GM12878 (cell line): Measurements from ENCODE around the gene PACS1. TPM values are rescaled to one million over a fixed set of nuclear protein-coding genes. Genes with fewer than 3 reads are reported as not detected.

ENCODE experiments used
- ATAC-seq: fragments of 200-7000 bp; cut with Tn5 transposase; 3 replicates; pipeline ENCODE4 v1.9.1; 2020; ENCODE audit warnings: mild to moderate bottlenecking, moderate library complexity
- BruUV-seq: library from RNA; stranded (reverse); fragments of 400-500 nt; replicated peaks from 2 replicates; lab custom pipeline; 2021; lab: Mats Ljungman, UMichigan
- CTCF ChIA-PET: fragments of 300-600 bp; sonication (Branson Sonifier 250); formaldehyde crosslinking; extraction: SDS; loops from one replicate; lab custom pipeline; 2021; ENCODE audit warnings: inconsistent platforms; lab: Yijun Ruan, JAX
- POLR2A ChIA-PET: fragments of 350-600 bp; formaldehyde crosslinking; extraction: SDS; loops from one replicate; lab custom pipeline; 2021; ENCODE audit warnings: inconsistent platforms; lab: Charles Lee
- RAD21 ChIA-PET: fragments of 300-600 bp; sonication (Branson Sonifier 250); formaldehyde crosslinking; loops from one replicate; lab custom pipeline; 2023; ENCODE audit warnings: antibody characterized with exemption; ENCODE audit not compliant: unreplicated experiment; lab: Charles Lee
- SMC1A ChIA-PET: fragments of 300-600 bp; sonication (Branson Sonifier 250); formaldehyde crosslinking; loops from one replicate; lab custom pipeline; 2023; ENCODE audit not compliant: unreplicated experiment, uncharacterized antibody; lab: Charles Lee
- DNase-seq: peaks from one replicate; pipeline ENCODE4 v3.0.0-alpha.2; 2011; ENCODE audit warnings: low read depth, low spot score
- FAIRE-seq: peaks from 3 replicates; lab custom pipeline; 2011; peaks lifted over from hg19 to GRCh38; lab: Jason Lieb, UNC
- H2AFZ ChIP-seq: 2 replicates; pipeline ENCODE4 v1.6.0; 2011; ENCODE audit warnings: low read depth, low read length, control low read depth; ENCODE audit not compliant: control insufficient read depth
- H3K27ac ChIP-seq: 2 replicates; pipeline ENCODE4 v1.5.1; 2011; ENCODE audit warnings: control low read depth; ENCODE audit not compliant: control insufficient read depth, insufficient read depth
- H3K27me3 ChIP-seq, 2 experiments: replicated peaks in 1 of 2; 2 replicates each; pipeline versions ENCODE4 v1.6.0 to v1.6.1; 2011; ENCODE audit warnings: low read length in 1 of 2; ENCODE audit not compliant: control insufficient read depth in 2 of 2, insufficient read depth in 2 of 2
- H3K36me3 ChIP-seq, 2 experiments: 2 replicates each; pipeline ENCODE4 v1.5.1; 2011; ENCODE audit warnings: low read length in 1 of 2; ENCODE audit not compliant: control insufficient read depth in 2 of 2, insufficient read depth in 2 of 2
- H3K4me1 ChIP-seq: 2 replicates; pipeline ENCODE4 v1.6.1; 2011; ENCODE audit warnings: mild to moderate bottlenecking, low read length, moderate library complexity, mixed read lengths; ENCODE audit not compliant: control insufficient read depth, insufficient read depth
- H3K4me2 ChIP-seq: 2 replicates; pipeline ENCODE4 v1.6.0; 2011; ENCODE audit warnings: control low read depth; ENCODE audit not compliant: control insufficient read depth, insufficient read depth
- H3K4me3 ChIP-seq: fragments of 200-600 bp; sonication (generic); 2 replicates; pipeline ENCODE4 v1.5.1; 2016
- H3K79me2 ChIP-seq: 2 replicates; pipeline ENCODE4 v1.6.0; 2011; ENCODE audit warnings: low read length; ENCODE audit not compliant: control insufficient read depth, insufficient read depth
- H3K9ac ChIP-seq: 2 replicates; pipeline ENCODE4 v1.8.0; 2011; ENCODE audit warnings: low read length, control low read depth, mixed read lengths; ENCODE audit not compliant: control insufficient read depth, insufficient read depth
- H3K9me3 ChIP-seq: replicated peaks from 3 replicates; pipeline ENCODE4 v1.5.1; 2011; ENCODE audit warnings: mild to moderate bottlenecking, low read length; ENCODE audit not compliant: control insufficient read depth, insufficient read depth
- H4K20me1 ChIP-seq: 2 replicates; pipeline ENCODE4 v1.6.0; 2011; ENCODE audit not compliant: control insufficient read depth, insufficient read depth
- BCL3 ChIP-seq: IDR thresholded peaks from 2 replicates; pipeline ENCODE4 v1.6.1; 2011; ENCODE audit warnings: borderline replicate concordance, low read depth, mild to moderate bottlenecking, moderate library complexity, low read length; ENCODE audit not compliant: insufficient read depth, poor library complexity, severe bottlenecking
- FOXK2 ChIP-seq: fragments of 450-650 bp; IDR thresholded peaks from 2 replicates; pipeline ENCODE4 v1.6.1; 2017; ENCODE audit warnings: mild to moderate bottlenecking, moderate library complexity
- MYC ChIP-seq: IDR thresholded peaks from 2 replicates; pipeline ENCODE4 v1.6.1; 2011; ENCODE audit warnings: mild to moderate bottlenecking, low read length, moderate library complexity, inconsistent platforms; ENCODE audit not compliant: insufficient read depth, insufficient replicate concordance, insufficient read length, severe bottlenecking
- RELA ChIP-seq: fragments of 450-650 bp; IDR thresholded peaks from 2 replicates; pipeline ENCODE4 v1.8.0; 2014; ENCODE audit warnings: borderline replicate concordance; ENCODE audit not compliant: partially characterized antibody
- SIN3A ChIP-seq: IDR thresholded peaks from 2 replicates; pipeline ENCODE4 v1.6.1; 2012; ENCODE audit warnings: low read depth, low read length, improper control_type of control experiment
- SMAD5 ChIP-seq: IDR thresholded peaks from 2 replicates; pipeline ENCODE4 v1.6.1; 2016; ENCODE audit warnings: antibody characterized with exemption, low read depth
- SMC3 ChIP-seq: IDR thresholded peaks from 2 replicates; pipeline ENCODE4 v1.6.1; 2011; ENCODE audit warnings: low read length, improper control_type of control experiment, borderline replicate concordance
- SUZ12 ChIP-seq: fragments of 200-600 bp; sonication (generic); IDR thresholded peaks from one replicate; pipeline ENCODE4 v1.6.1; 2018; ENCODE audit warnings: antibody characterized with exemption, mild to moderate bottlenecking; ENCODE audit not compliant: unreplicated experiment
- WGBS: methylation state at CpG from one replicate; pipeline ENCODE4 v1.1.6; 2016; ENCODE audit warnings: low lambda C conversion rate; ENCODE audit not compliant: insufficient replicate concordance, insufficient coverage; ENCODE audit errors: missing lambda C conversion rate; 5-methylcytosine and 5-hydroxymethylcytosine counted together
- in situ Hi-C: fragments of 300-500 bp; cut with MboI; formaldehyde crosslinking; loops from 9 replicates; pipeline ENCODE4 v1.14.3; 2018; ENCODE audit warnings: mixed read lengths
- intact Hi-C: fragments of 100-400 bp; cut with micrococcal nuclease; formaldehyde crosslinking; loops from one replicate; pipeline ENCODE4 v1.14.2; 2022; ENCODE audit not compliant: unreplicated experiment
- polyA plus RNA-seq, 11 experiments: library from polyadenylated mRNA; depleted of rRNA in 4 of 11; unstranded in 6 of 11; stranded (reverse) in 5 of 11; fragments of >200 nt; fragmentation: Nextera tagmentation in 4 of 11; fragmentation: Illumina TruSeq in 1 of 11; extraction: Ambion mirVana in 4 of 11; extraction: Trizol in 1 of 11; gene quantifications; 1 replicate in 1 of 11; 2 replicates in 10 of 11; pipeline versions ENCODE4 v1.2.1 to v1.2.3, GENCODE V29; 2011 to 2016; ENCODE audit warnings: inconsistent platforms in 2 of 11, missing spikeins in 2 of 11, low read depth in 1 of 11
- total RNA-seq, 4 experiments: library from RNA; depleted of rRNA in 3 of 4; stranded (reverse); fragments of >200 nt in 3 of 4; fragmentation: Illumina TruSeq in 1 of 4; extraction: Trizol in 1 of 4; gene quantifications; 2 replicates each; pipeline versions ENCODE4 v1.2.1 to v1.2.3, GENCODE V29; 2013 to 2021

The PACS1 gene
- total and polyA plus RNA-seq, 10 of the 15 experiments (the other 5 are each of a cell fraction or from before 2014, with no cell fraction given), result 1.1 to 74.3 (median 17.9) TPM

GRCh38 chr11:66042996-66043906 is 26.8 kb upstream of the PACS1 start:
- Histone ChIP-seq H3K9ac (no peak overlapping the region), H3K9me3 (no peaks in the 10 kb centered on the region), H3K36me3 (no peaks in the 10 kb centered on the region), H3K27ac (no peak overlapping the region), H3K27me3 (no peaks in the 10 kb centered on the region), H3K4me2 (no peak overlapping the region), H3K79me2 (no peaks in the 10 kb centered on the region), H2AFZ (no peak overlapping the region), H4K20me1 (no peaks in the 10 kb centered on the region), H3K4me3 (no peak overlapping the region), H3K4me1 (peaks cover 2% of the 10 kb centered on the region; the same call in 1 of the 2 replicates)
- intact Hi-C loops (no loop called here), in situ Hi-C loops (no loop called here)
- ATAC-seq (no peak), DNase-seq (no peak), FAIRE-seq (no peak)
- TF ChIP-seq MYC (no peak), SMAD5 (no peak), FOXK2 (no peak), BCL3 (peak; percentile 98), SUZ12 (no peak), SIN3A (no peak), RELA (no peak), SMC3 (no peak)
- ChIA-PET CTCF (interaction anchor here (1.3 to 5.0 kb wide), 6 partner anchors 11 to 331 kb away, joined by 5 to 71 read pairs (median 38); partner anchors contain the start of genes CATSPER1, KAT5, PACS1 and SF3B2), POLR2A (interaction anchor here (0.9 to 1.8 kb wide), 3 partner anchors 11 to 25 kb away, joined by 3 to 6 read pairs (median 3); no protein-coding TSS in a partner anchor), SMC1A (interaction anchor here (0.7 to 2.8 kb wide), 6 partner anchors 17 to 93 kb away, joined by 3 to 16 read pairs (median 8); partner anchors contain the start of gene CATSPER1), RAD21 (no interaction called here)
- WGBS, result 91% methylated on average over 71 of the region's 88 CpGs
- BruUV-seq, result no TSS peak
